ENCODE measurements around the gene TMEM272.

GRCh38 chr13:51867062-51867461 lies 22.1 kb upstream of the TMEM272 start:
- TF ChIP-seq CTCF (IDR thresholded peaks at IDR 0.05; ENCODE audit: insufficient read depth, low read length, poor library complexity, severe bottlenecking) (no peak), EZH2phosphoT487 (conservative IDR thresholded peaks at IDR 0.05; ENCODE audit: low read length) (no peak)
